SK-N-SH (cell line): ENCODE measurements around the gene ROBO1.

Experiments used
- CTCF ChIP-seq: fragments of 200-600 bp; sonication (generic); IDR thresholded peaks from 2 replicates; pipeline ENCODE4 v1.6.1; 2017; ENCODE audit warnings: antibody characterized with exemption, mild to moderate bottlenecking, moderate library complexity
- IRF3 ChIP-seq: fragments of 150-350 bp; IDR thresholded peaks from 2 replicates; pipeline ENCODE4 v1.6.1; 2016; ENCODE audit warnings: mild to moderate bottlenecking, low read depth, low read length
- JUND ChIP-seq: IDR thresholded peaks from 2 replicates; pipeline ENCODE4 v1.4.0; 2012
- MXI1 ChIP-seq: IDR thresholded peaks from 2 replicates; pipeline ENCODE4 v1.6.1; 2012; ENCODE audit warnings: mild to moderate bottlenecking, low read depth, low read length, improper control_type of control experiment
- POLR2AphosphoS5 ChIP-seq: IDR thresholded peaks from 2 replicates; pipeline ENCODE4 v1.6.1; 2012; ENCODE audit warnings: low read depth, low read length
- RFX5 ChIP-seq: IDR thresholded peaks from 2 replicates; pipeline ENCODE4 v1.6.1; 2012; ENCODE audit warnings: mild to moderate bottlenecking, improper control_type of control experiment, low read length
- SIN3A ChIP-seq: IDR thresholded peaks from 2 replicates; pipeline ENCODE4 v1.6.1; 2012; ENCODE audit warnings: low read depth, mild to moderate bottlenecking, low read length, moderate library complexity, borderline replicate concordance
- USF2 ChIP-seq: fragments of 150-350 bp; IDR thresholded peaks from 2 replicates; pipeline ENCODE4 v1.6.1; 2017; ENCODE audit warnings: antibody characterized with exemption, low read length, low read depth, borderline replicate concordance

GRCh38 chr3:78927759-78928158 is 840.0 kb downstream of the ROBO1 start:
- TF ChIP-seq CTCF (no peak), SIN3A (no peak), POLR2AphosphoS5 (no peak), JUND (no peak), MXI1 (no peak), RFX5 (no peak), IRF3 (no peak), USF2 (no peak)
